ENCODE data around the gene RAB24. TPM values are rescaled to one million over a fixed set of nuclear protein-coding genes. Genes with fewer than 3 reads are reported as not detected.

The RAB24 gene
- total and polyA plus RNA-seq, 7 donors: 22.3 to 64.6 (median 33.6) TPM

- H3K36me3 ChIP-seq: peaks cover 34 to 80% (median 62%) of the 10 kb centered on the region in 4 donors
- intact Hi-C loops (cut with DNase I): no loop called here
- H3K9me3 ChIP-seq: no peaks in the 10 kb centered on the region
- H3K4me1 ChIP-seq: no peaks in the 10 kb centered on the region
- H3K27ac ChIP-seq: no peak overlapping the region
- TF ChIP-seq EP300 (IDR thresholded peaks at IDR 0.05) (no peak), POLR2AphosphoS5 (IDR thresholded peaks at IDR 0.05) (no peak), POLR2A (IDR thresholded peaks at IDR 0.05) (no peak), CTCF (IDR thresholded peaks at IDR 0.05) (no peak)
- DNase-seq: no peak
- no peak overlapping the region for H3K4me3 ChIP-seq
- H3K27me3 ChIP-seq: no peaks in the 10 kb centered on the region
- 48 to 65% methylated on average over 12 of the region's 12 CpGs for WGBS, 2 donors
Observed at GRCh38 chr5:177336112-177336511, 32.6 kb upstream of the RAB24 start.

GRCh38 chr5:177335701-177336065 lies 32.2 kb upstream of the RAB24 start:
- Histone ChIP-seq H3K36me3 (peaks cover 34 to 83% (median 64%) of the 10 kb centered on the region in 4 donors), H3K4me3 (no peak overlapping the region), H3K27me3 (no peaks in the 10 kb centered on the region), H3K9me3 (no peaks in the 10 kb centered on the region), H3K27ac (no peak overlapping the region), H3K4me1 (no peaks in the 10 kb centered on the region)
- no peak for TF ChIP-seq EP300 (IDR thresholded peaks at IDR 0.05)
- TF ChIP-seq CTCF (IDR thresholded peaks at IDR 0.05): no peak
- no peak for TF ChIP-seq POLR2AphosphoS5 (IDR thresholded peaks at IDR 0.05)
- TF ChIP-seq POLR2A (IDR thresholded peaks at IDR 0.05): no peak
- intact Hi-C loops (cut with DNase I): no loop called here
- DNase-seq: no peak
- 95 to 96% methylated on average over 7 of the region's 7 CpGs for WGBS, 2 donors

GRCh38 chr5:177334781-177335700 lies 31.5 kb upstream of the RAB24 start:
- Histone ChIP-seq H3K27ac (no peak overlapping the region), H3K9me3 (no peaks in the 10 kb centered on the region), H3K4me1 (no peaks in the 10 kb centered on the region), H3K36me3 (peaks cover 34 to 89% (median 69%) of the 10 kb centered on the region in 4 donors), H3K27me3 (no peaks in the 10 kb centered on the region), H3K4me3 (no peak overlapping the region)
- WGBS, 2 donors: 95% methylated on average over 21 of the region's 21 CpGs
- no peak for DNase-seq
- intact Hi-C loops (cut with DNase I): no loop called here
- no peak for TF ChIP-seq POLR2AphosphoS5 (IDR thresholded peaks at IDR 0.05)
- no peak for TF ChIP-seq CTCF (IDR thresholded peaks at IDR 0.05)
- TF ChIP-seq POLR2A (IDR thresholded peaks at IDR 0.05): no peak
- TF ChIP-seq EP300 (IDR thresholded peaks at IDR 0.05): no peak

- Histone ChIP-seq H3K27ac (no peak overlapping the region), H3K27me3 (no peaks in the 10 kb centered on the region), H3K4me3 (no peak overlapping the region), H3K36me3 (peaks cover 34 to 92% (median 74%) of the 10 kb centered on the region in 4 donors), H3K9me3 (no peaks in the 10 kb centered on the region), H3K4me1 (no peaks in the 10 kb centered on the region)
- TF ChIP-seq POLR2A (IDR thresholded peaks at IDR 0.05) (no peak), CTCF (IDR thresholded peaks at IDR 0.05) (no peak), POLR2AphosphoS5 (IDR thresholded peaks at IDR 0.05) (no peak), EP300 (IDR thresholded peaks at IDR 0.05) (no peak)
- DNase-seq: no peak
- 70 to 81% methylated on average over 15 of the region's 15 CpGs for whole genome bisulfite sequencing, 2 donors
- intact Hi-C loops (cut with DNase I): no loop called here
Observed at GRCh38 chr5:177334155-177334551, 30.6 kb upstream of the RAB24 start.
